ENCODE measurements around the gene ALKBH1.
"Not testable (repeated sequence)": the region's sequence is repeated elsewhere in the genome, so short reads cannot be mapped to it uniquely, and the experiment has no call there.

The ALKBH1 gene

DNA sequence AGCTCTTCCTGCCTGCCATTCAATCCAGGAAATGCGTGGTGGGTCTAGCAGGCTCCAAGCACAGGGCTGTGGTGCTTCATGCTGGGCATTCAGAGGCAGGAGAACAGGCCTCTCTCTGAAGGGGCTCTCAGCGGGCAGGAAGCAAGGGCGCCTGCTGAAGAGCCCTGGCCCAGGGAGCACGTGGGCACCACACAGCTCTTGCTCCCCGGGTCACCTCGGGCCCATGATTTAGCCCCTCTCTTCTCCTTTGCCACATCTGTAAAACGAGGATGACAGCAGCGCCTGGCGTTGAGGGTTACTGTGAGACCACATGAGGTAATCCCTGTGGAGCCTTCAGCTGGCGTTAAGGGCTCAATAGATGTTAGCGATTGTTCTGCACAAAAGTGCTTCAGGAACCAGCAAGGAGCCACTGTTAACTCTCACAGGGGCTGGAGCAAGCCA, 53.8 kb downstream of the ALKBH1 start:
- Histone ChIP-seq H3K27me3 (ENCODE audit: low read depth) (no peaks in the 10 kb centered on the region), H3K4me1 (no peaks in the 10 kb centered on the region), H3K4me3 (no peak overlapping the region), H3K9me3 (no peaks in the 10 kb centered on the region), H3K36me3 (replicated peaks) (no peaks in the 10 kb centered on the region)
- DNase-seq (ENCODE audit: low spot score in 2 of 2) = no peak
- in situ Hi-C loops (cut with MboI; ENCODE audit: low sequenced_read_pairs) = no loop called here

DNA sequence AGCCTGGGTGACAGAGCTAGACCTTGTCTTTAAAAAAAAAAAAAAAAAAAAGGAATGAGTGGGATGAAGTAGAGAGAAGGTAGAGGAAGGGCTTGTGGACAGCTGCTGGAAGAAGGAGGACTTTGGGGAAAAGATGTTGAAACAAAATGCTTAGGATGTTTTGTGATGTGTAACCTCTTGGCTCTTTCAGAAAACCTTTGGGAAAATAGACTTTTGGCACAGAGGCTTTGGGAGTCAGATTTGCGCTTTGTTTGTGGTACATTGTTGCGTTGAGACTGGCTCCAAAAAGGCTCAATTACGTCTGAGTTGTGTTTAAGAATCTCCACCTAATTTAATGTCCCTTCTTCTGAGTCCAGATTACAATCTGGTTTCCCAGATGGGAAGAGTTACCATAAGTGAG, 58.5 kb downstream of the ALKBH1 start:
- no peaks in the 10 kb centered on the region for H3K4me1 ChIP-seq
- H3K4me3 ChIP-seq = no peak overlapping the region
- no peaks in the 10 kb centered on the region for H3K36me3 ChIP-seq (replicated peaks)
- no peaks in the 10 kb centered on the region for H3K27me3 ChIP-seq (ENCODE audit: low read depth)
- in situ Hi-C loops (cut with MboI; ENCODE audit: low sequenced_read_pairs) = no loop called here
- no peaks in the 10 kb centered on the region for H3K9me3 ChIP-seq
- no peak for DNase-seq (ENCODE audit: low spot score in 2 of 2)

DNA sequence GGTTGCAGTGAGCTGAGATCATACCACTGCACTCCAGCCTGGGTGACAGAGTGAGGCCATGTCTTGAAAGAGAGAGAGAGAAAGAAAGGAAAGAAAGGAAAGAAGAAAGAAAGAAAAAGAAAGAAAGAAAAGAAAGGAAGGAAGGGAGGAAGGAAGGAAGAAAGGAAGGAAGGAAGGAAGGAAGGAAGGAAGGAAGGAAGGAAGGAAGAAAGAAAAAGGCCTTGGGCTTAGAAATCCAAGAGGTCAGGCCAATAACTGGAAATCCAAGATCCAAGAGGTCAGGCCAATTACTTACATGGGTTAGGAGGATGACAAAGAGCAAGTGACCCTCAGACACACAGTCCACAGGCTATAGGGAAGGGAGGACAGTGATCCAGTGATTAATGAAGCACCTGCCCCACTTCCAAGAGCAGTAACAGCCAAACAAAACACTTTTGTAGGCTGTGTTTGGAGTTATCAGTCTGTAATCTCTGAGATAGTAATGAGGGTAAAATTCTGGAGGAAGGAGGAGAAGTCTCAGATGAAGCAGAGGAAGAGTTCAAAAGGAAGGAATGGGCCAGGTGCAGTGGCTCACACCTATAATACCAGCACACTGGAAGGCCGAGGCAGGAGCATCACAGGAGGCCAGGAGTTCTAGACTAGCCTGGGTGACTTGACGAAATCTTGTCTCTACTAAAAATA, 59.2 kb downstream of the ALKBH1 start:
- Histone ChIP-seq H3K9me3 (no peaks in the 10 kb centered on the region), H3K4me3 (no peak overlapping the region), H3K4me1 (no peaks in the 10 kb centered on the region), H3K27me3 (ENCODE audit: low read depth) (no peaks in the 10 kb centered on the region), H3K36me3 (replicated peaks) (no peaks in the 10 kb centered on the region)
- DNase-seq (ENCODE audit: low spot score in 2 of 2) = no peak
- in situ Hi-C loops (cut with MboI; ENCODE audit: low sequenced_read_pairs) = no loop called here

GRCh38 chr14:77647853-77648252, 60.0 kb downstream of the ALKBH1 start:
- Histone ChIP-seq H3K4me3 (no peak overlapping the region), H3K4me1 (no peaks in the 10 kb centered on the region), H3K27me3 (ENCODE audit: low read depth) (no peaks in the 10 kb centered on the region), H3K36me3 (replicated peaks) (no peaks in the 10 kb centered on the region), H3K9me3 (no peaks in the 10 kb centered on the region)
- in situ Hi-C loops (cut with MboI; ENCODE audit: low sequenced_read_pairs) = no loop called here
- no peak for DNase-seq (ENCODE audit: low spot score in 2 of 2)

- peaks cover 1% of the 10 kb centered on the region; the same call in 1 of the 2 replicates for H3K4me1 ChIP-seq
- H3K27me3 ChIP-seq (ENCODE audit: low read depth) = no peaks in the 10 kb centered on the region
- in situ Hi-C loops (cut with MboI; ENCODE audit: low sequenced_read_pairs) = no loop called here
- no peak overlapping the region for H3K4me3 ChIP-seq
- H3K36me3 ChIP-seq (replicated peaks) = no peaks in the 10 kb centered on the region
- DNase-seq (ENCODE audit: low spot score in 2 of 2) = no peak
- H3K9me3 ChIP-seq = no peaks in the 10 kb centered on the region
Observed at GRCh38 chr14:77646907-77647306, 60.9 kb downstream of the ALKBH1 start.

- H3K9me3 ChIP-seq = no peaks in the 10 kb centered on the region
- no peak overlapping the region for H3K4me3 ChIP-seq
- H3K27me3 ChIP-seq (ENCODE audit: low read depth) = no peaks in the 10 kb centered on the region
- in situ Hi-C loops (cut with MboI; ENCODE audit: low sequenced_read_pairs) = no loop called here
- H3K4me1 ChIP-seq = peaks cover 4% of the 10 kb centered on the region
- H3K36me3 ChIP-seq (replicated peaks) = no peaks in the 10 kb centered on the region
- no peak for DNase-seq (ENCODE audit: low spot score in 2 of 2)
Observed at GRCh38 chr14:77645520-77646230, 62.1 kb downstream of the ALKBH1 start.

- no peak overlapping the region for H3K4me3 ChIP-seq
- DNase-seq (ENCODE audit: low spot score in 2 of 2) = no peak
- in situ Hi-C loops (cut with MboI; ENCODE audit: low sequenced_read_pairs) = no loop called here
Observed at GRCh38 chr14:77642407-77642806, 65.4 kb downstream of the ALKBH1 start.

DNA sequence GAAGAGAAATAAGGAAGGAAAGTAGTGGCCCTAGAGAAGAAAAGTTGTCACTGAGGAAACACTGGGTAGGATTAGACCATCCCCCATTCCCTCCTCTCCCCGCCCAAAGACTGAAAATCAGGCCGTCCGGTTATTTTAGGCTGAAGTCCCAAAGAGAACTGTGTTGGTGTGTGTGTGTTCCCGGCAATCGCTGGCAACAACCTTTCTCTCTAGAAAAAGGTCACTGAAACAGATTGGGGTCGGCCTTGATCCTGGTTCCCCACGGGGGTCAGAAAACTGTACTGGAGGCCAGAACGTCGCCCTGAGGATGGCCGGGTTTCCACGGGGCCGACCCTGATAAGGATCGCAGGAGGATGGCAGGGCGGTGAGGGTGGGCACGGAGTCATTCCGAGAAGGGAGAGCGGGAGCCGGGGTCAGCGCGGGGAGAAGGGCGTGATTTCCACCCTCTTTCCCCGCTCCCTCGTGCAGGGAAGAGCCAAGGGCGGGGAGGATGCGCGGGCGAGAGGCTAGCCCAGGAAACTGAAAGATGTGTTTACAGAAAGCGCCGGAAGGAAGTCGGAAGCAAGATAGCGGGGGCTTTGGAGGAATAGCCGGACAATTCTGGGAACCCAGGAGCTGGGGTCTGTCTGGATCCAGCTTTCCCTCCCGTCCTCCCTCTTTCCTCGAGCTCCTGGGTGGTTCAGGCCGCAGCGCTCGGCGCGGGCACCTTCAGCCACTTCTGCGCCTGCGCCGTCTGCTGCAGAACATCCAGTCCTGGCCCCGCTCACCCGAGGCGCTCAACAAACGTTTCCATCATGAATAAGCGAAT, 66.1 kb downstream of the ALKBH1 start:
- Histone ChIP-seq H3K4me1 (peaks cover 4% of the 10 kb centered on the region), H3K27me3 (ENCODE audit: low read depth) (no peaks in the 10 kb centered on the region), H3K36me3 (replicated peaks) (no peaks in the 10 kb centered on the region), H3K9me3 (no peaks in the 10 kb centered on the region), H3K4me3 (no peak overlapping the region)
- in situ Hi-C loops (cut with MboI; ENCODE audit: low sequenced_read_pairs) = no loop called here
- DNase-seq (ENCODE audit: low spot score in 2 of 2) = peak in 1 of 2 experiments; percentile 49

More at GRCh38 chr14:77642407-77642806, 65.4 kb downstream of the ALKBH1 start:
- Histone ChIP-seq H3K27me3 (ENCODE audit: low read depth) (no peaks in the 10 kb centered on the region), H3K9me3 (no peaks in the 10 kb centered on the region), H3K4me1 (peaks cover 4% of the 10 kb centered on the region), H3K36me3 (replicated peaks) (no peaks in the 10 kb centered on the region)

DNA sequence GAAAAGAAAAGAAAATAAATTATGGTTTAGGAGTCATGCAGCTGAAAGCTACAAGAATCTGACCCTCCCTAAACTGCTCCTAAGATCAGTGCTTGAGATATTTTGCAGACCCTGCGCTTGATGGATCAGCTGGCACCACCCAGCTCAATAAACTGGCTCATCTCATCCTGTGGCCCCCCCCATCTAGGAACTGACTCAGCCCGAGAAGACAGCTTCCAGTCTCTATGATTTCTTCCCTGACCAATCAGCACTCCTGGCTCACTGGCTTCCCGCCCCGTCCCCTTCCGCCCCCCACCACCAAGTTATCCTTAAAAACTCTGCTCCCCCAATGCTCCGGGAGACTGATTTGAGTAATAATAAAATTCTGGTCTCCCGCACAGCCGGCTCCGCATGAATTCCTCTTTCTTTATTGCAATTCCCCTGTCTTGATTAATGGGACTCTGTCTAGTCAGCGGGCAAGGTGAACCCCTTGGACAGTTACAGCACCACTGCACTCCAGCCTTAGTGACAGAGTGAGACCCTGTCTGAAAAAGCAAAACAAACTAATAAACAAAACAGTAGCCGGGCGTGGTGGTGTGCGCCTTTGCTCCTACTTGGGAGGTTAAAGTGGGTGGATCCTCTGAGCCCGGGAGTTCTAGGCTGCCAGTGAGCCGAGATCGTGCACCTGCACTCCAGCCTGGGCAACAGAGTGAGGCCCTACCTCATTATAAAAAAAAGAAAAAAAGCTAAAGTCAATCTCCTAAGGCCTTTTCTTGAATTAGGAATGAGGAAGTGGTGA, 66.9 kb downstream of the ALKBH1 start:
- H3K4me3 ChIP-seq = no peak overlapping the region
- no peaks in the 10 kb centered on the region for H3K36me3 ChIP-seq (replicated peaks)
- no peaks in the 10 kb centered on the region for H3K27me3 ChIP-seq (ENCODE audit: low read depth)
- H3K9me3 ChIP-seq = no peaks in the 10 kb centered on the region
- peaks cover 4% of the 10 kb centered on the region for H3K4me1 ChIP-seq
- in situ Hi-C loops (cut with MboI; ENCODE audit: low sequenced_read_pairs) = no loop called here
- no peak for DNase-seq (ENCODE audit: low spot score in 2 of 2)

DNA sequence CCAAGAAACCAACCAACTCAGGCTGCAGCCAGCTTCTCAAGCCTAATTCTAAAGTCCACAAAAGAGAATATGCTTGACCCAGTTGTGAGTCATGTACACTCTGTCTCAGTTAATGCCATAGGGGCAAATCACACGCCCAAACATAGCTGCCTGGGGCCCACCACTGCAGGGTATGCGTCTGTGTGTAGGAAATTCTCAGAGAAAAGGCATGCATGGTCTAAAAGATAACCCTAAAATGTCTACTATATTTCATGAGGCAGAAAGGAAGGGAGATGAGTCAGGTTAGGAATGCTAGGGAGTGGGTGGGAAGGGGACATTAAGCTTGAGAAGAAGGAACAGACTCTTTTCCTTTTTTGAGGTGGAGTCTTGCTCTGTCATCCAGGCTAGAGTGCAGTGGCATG, 69.1 kb downstream of the ALKBH1 start:
- peaks cover 4% of the 10 kb centered on the region for H3K4me1 ChIP-seq

GRCh38 chr14:77635869-77636268, 72.0 kb downstream of the ALKBH1 start:
- H3K36me3 ChIP-seq (replicated peaks); DNase-seq (ENCODE audit: low spot score in 2 of 2); H3K27me3 ChIP-seq (ENCODE audit: low read depth); H3K4me1 ChIP-seq; H3K4me3 ChIP-seq; in situ Hi-C loops (cut with MboI; ENCODE audit: low sequenced_read_pairs): not testable (repeated sequence)
- H3K9me3 ChIP-seq = peaks cover 14% of the 10 kb centered on the region

More for the DNA sequence above, 69.1 kb downstream of the ALKBH1 start:
- Histone ChIP-seq H3K9me3 (peaks cover 7% of the 10 kb centered on the region; the same call in 1 of the 2 replicates), H3K27me3 (ENCODE audit: low read depth) (no peaks in the 10 kb centered on the region), H3K36me3 (replicated peaks) (no peaks in the 10 kb centered on the region), H3K4me3 (no peak overlapping the region)
- DNase-seq (ENCODE audit: low spot score in 2 of 2) = no peak
- in situ Hi-C loops (cut with MboI; ENCODE audit: low sequenced_read_pairs) = no loop called here

DNA sequence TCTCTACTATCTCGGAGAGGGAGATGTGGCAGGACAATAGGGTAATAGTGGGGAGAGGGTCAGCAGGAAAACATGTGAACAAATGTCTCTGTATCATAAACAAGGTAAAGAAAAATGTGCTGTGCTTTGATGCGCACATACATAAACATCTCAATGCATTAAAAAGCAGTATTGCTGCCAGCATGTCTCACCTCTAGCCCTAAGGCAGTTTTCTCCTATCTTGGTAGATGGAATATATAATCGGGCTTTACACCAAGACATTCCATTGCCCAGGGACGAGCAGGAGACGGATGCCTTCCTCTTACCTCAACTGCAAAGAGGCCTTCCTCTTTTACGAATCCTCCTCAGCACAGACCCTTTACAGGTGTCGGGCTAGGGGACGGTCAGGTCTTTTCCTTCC, 72.4 kb downstream of the ALKBH1 start:
- H3K36me3 ChIP-seq (replicated peaks); DNase-seq (ENCODE audit: low spot score in 2 of 2); H3K4me1 ChIP-seq; H3K27me3 ChIP-seq (ENCODE audit: low read depth); in situ Hi-C loops (cut with MboI; ENCODE audit: low sequenced_read_pairs); H3K4me3 ChIP-seq: not testable (repeated sequence)
- H3K9me3 ChIP-seq = peaks cover 14% of the 10 kb centered on the region

DNA sequence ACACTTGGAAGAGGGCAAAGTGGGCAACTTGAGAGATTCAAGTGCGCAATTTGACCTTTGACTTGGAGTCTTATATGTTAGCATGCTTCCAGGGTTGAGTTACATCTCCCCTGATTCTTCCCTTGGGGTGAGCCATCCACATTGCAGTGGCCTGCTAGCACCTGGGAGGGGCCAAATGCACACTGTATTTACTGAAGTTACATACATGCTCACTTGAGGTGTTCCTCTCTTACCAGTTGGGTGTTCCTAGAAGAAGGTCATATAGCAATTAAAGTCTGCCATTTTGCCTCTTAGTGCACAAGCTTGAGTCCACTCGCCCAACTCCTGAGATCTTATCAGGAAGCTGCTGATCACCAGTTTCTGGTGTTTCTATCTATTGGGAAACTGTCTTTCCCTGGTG, 77.7 kb downstream of the ALKBH1 start:
- in situ Hi-C loops (cut with MboI; ENCODE audit: low sequenced_read_pairs) = no loop called here
- Histone ChIP-seq H3K4me1 (no peaks in the 10 kb centered on the region), H3K36me3 (replicated peaks) (no peaks in the 10 kb centered on the region), H3K27me3 (ENCODE audit: low read depth) (no peaks in the 10 kb centered on the region), H3K9me3 (peaks cover 14% of the 10 kb centered on the region), H3K4me3 (no peak overlapping the region)
- DNase-seq (ENCODE audit: low spot score in 2 of 2) = no peak
